ENCODE data around the gene RBBP9.

- TF ChIP-seq ZNF121 (tag by site-specific recombination; IDR thresholded peaks at IDR 0.05) = no peak
- no peak for TF ChIP-seq TCF7L2 (IDR thresholded peaks at IDR 0.05; ENCODE audit: borderline replicate concordance, low read depth, low read length)
These were observed 48.5 kb upstream of the RBBP9 start for GRCh38 chr20:18545566-18545965.
